IPS-15b (cell line): ENCODE results near the gene ANKRD1.

Experiments used
- H3K27me3 ChIP-seq: one replicate; pipeline ENCODE4 v1.6.1; 2013; ENCODE audit warnings: low read length; ENCODE audit not compliant: control insufficient read depth, insufficient read depth
- H3K36me3 ChIP-seq: one replicate; pipeline ENCODE4 v1.6.1; 2013; ENCODE audit warnings: low read length; ENCODE audit not compliant: control insufficient read depth, insufficient read depth
- H3K4me1 ChIP-seq: one replicate; pipeline ENCODE4 v1.6.1; 2013; ENCODE audit warnings: mild to moderate bottlenecking, low read length; ENCODE audit not compliant: control insufficient read depth, insufficient read depth
- H3K4me3 ChIP-seq: one replicate; pipeline ENCODE4 v1.5.1; 2013; ENCODE audit warnings: low read depth, low read length
- H3K9ac ChIP-seq: one replicate; pipeline ENCODE4 v1.6.1; 2013; ENCODE audit warnings: low read depth, mild to moderate bottlenecking, low read length
- H3K9me3 ChIP-seq: one replicate; pipeline ENCODE4 v1.6.1; 2013; ENCODE audit warnings: mild to moderate bottlenecking, low read length; ENCODE audit not compliant: control insufficient read depth, insufficient read depth

Gene ANKRD1

DNA sequence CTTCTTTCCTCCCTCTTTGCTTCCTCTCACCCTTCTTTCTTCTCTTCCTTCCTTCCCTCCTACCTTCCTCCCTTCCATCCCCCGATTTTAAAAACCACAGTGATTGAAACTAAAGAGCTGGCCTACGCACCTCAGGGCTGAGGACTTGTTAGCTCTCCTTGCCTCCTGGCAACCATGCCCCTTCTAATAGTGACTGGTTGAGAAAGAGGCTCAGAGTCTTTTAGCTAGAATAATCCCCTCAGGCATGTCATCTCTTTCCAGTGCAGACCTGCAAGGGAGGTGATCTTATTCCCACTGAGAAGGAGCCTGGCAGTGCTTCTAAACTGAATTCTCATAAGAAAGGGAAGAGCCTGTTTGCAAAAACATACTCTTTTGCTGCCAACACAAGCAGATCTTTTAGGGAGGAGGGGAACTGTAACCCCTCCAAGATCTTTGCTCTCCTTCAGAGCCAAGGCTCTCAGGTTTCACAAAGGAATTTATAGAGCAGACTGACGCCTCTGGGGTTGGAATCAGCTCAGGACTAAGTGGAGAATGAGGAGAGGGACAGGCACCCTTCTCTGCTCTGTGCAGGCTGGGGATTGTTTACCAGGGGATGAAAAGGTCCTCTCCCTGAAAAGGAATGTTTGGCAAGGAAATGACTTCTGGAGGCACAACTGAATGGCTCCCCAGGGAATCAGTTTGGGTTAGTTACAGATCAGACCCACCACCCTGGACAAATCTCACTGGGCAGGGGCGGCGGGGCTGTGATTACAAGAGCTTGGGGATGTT, 9.4 kb upstream of the ANKRD1 start:
- no peak overlapping the region for H3K9ac ChIP-seq
- no peak overlapping the region for H3K4me3 ChIP-seq
- no peaks in the 10 kb centered on the region for H3K9me3 ChIP-seq
- H3K36me3 ChIP-seq, result no peaks in the 10 kb centered on the region
- H3K27me3 ChIP-seq, result peaks cover 96% of the 10 kb centered on the region
- H3K4me1 ChIP-seq, result peaks cover 17% of the 10 kb centered on the region

DNA sequence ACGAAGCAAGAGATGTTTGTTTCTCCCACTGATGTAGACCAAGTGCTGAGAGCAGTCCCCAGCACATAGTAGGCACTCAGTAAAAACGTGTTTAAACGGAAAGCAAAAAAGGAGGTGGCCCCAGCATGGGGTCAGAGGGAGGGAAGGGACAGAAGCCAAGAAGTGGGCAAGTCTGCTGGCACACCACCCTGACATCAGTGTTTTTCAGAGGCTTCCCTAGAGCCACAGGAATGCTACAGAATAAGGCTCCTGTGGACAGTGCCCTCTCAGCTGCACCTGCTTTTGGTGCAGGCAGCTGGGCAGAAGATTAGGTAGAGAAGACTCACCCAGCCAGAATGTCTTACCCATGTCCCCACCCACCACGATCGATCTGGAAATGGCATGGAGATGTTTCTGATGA, 8.3 kb upstream of the ANKRD1 start:
- Histone ChIP-seq H3K4me3 (peak overlapping the region; percentile 3), H3K36me3 (no peaks in the 10 kb centered on the region), H3K9ac (no peak overlapping the region), H3K9me3 (no peaks in the 10 kb centered on the region), H3K4me1 (peaks cover 17% of the 10 kb centered on the region), H3K27me3 (peaks cover 96% of the 10 kb centered on the region)

DNA sequence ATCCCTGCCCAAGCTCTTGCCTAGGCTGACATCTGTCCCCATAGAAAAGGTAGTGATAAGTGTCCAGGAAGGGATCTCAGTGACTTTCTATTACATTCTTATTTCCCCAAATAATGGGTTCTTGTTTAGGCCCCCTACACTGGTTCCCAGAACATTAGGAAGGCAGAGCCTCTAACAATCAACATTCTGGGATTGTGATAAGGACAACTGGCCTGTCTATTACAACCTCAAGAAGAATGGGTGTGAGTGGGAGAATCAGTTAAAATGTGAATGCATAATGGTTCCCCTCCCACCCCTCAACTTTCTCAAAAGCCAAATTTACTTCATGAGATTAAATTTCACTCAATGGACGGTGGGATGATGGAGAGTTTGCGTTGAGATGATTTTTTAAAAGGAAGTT, 6.4 kb upstream of the ANKRD1 start:
- Histone ChIP-seq H3K4me1 (peaks cover 17% of the 10 kb centered on the region), H3K27me3 (peaks cover 96% of the 10 kb centered on the region), H3K36me3 (no peaks in the 10 kb centered on the region), H3K4me3 (no peak overlapping the region), H3K9me3 (no peaks in the 10 kb centered on the region), H3K9ac (no peak overlapping the region)

DNA sequence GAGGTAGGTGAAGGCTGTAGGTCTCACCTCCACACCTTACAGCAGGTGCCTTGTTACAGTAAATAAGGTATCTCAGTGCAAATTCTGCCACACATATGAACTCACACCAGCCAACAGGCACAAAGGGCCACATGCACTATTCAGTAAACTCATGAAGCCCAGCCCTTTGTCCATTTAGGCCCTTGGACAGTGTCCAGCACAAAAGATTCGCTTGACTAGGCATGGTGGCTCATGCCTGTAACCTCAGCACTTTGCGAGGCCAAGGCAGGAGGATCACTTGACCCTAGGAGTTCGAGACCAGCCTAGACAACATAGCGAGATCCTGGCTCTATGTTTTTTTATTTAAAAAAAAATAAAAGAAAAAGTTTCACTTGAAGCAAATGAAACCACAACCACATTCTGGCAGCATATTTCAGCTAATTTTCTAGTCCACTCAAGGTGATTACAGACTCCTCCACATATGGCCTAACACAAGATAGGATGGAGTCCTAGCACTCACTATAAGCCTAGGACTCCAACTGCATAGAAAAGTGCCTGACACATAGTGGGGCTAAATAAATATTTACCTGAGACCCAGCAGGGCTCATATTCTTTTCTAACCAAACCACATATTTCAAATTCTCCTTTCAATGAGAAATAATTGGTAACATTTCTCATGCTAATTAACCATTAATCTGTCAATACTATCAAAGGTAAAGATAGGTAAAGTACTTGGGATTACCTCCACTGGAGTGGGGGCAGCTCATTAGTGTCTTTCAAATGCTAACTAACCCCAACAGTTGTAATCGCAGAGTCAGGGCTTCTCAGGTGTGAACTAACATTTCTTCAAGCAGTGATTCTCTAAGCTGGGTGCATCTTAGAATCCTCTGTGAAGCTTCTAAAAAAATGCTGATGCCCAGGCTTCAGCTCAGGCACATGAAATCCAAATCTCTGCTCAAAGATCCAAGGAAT, 4.5 kb upstream of the ANKRD1 start:
- no peaks in the 10 kb centered on the region for H3K36me3 ChIP-seq
- no peak overlapping the region for H3K9ac ChIP-seq
- H3K27me3 ChIP-seq, result peaks cover 97% of the 10 kb centered on the region
- peaks cover 12% of the 10 kb centered on the region for H3K4me1 ChIP-seq
- H3K9me3 ChIP-seq, result no peaks in the 10 kb centered on the region
- no peak overlapping the region for H3K4me3 ChIP-seq

DNA sequence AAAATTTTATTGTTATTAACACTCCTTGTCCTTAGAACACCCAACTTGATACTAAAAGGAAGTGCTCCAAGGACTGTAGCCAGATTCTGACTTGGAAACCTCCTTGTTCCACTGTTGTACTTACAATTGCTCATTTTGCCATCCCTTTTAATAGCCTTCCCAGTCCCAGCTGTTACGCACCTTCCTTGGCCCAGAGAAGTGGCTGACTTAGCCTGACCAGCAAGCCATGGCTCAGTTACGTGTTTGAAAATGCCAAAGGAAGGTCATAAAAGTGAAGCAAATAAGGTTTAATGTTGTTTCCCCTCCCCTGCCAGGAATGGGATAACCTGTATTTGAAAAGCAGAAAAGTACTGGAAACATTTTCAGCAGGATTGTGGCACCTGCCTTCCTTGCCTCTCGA, 3.7 kb upstream of the ANKRD1 start:
- H3K36me3 ChIP-seq, result no peaks in the 10 kb centered on the region
- H3K27me3 ChIP-seq, result peaks cover 97% of the 10 kb centered on the region
- H3K4me3 ChIP-seq, result peak overlapping the region; percentile 14
- peaks cover 8% of the 10 kb centered on the region for H3K4me1 ChIP-seq
- H3K9ac ChIP-seq, result no peak overlapping the region
- H3K9me3 ChIP-seq, result no peaks in the 10 kb centered on the region

DNA sequence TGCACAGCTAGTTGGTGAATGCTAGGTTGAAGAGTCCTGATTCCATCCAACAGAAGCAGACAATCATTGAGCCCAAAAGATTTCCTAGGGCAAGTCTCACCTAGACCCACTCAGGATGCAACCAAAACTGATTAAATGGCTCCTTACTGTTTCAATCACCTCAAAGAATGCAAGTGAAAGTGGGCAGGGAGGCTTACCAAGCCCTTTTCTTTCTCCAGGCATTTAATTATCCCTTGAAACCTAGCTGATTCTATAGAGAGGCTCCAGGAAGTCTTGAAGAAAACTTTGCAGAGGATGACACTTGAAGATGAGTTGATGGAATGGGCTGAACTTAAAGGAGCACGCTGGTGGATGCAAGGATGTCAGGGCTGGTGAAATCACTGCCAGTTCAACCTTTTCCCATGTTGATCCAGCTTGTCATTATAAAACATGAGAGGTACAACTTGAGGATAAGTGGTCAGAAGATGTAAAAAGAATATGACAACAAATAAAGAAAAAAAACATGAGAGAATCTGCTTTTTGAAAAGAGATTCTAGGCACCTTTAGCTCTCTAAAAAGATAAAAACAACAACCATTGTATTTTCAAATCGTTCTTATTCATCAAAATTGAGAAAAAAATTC, 2.3 kb upstream of the ANKRD1 start:
- H3K27me3 ChIP-seq, result peaks cover 97% of the 10 kb centered on the region
- no peak overlapping the region for H3K9ac ChIP-seq
- H3K4me3 ChIP-seq, result no peak overlapping the region
- no peaks in the 10 kb centered on the region for H3K36me3 ChIP-seq
- H3K4me1 ChIP-seq, result peaks cover 7% of the 10 kb centered on the region
- no peaks in the 10 kb centered on the region for H3K9me3 ChIP-seq

DNA sequence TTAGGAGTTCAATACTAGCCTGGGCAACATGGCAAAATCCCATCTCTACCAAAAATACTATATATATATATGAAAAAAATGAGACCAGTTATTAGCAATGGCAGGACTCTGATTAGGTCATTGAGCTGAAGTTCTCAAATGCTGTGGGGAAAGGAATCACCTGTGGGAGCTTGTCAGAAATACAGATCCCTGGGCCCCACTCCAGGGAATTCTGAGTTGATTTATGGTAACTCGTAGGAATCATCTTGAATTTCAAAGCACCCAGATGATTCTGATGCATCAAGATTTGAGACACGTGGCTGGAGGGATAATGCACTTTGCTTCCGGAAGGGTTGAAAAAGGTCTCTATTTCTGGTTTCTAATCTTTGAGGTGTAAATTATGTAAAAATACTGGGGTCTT, 1.0 kb upstream of the ANKRD1 start:
- Histone ChIP-seq H3K36me3 (no peaks in the 10 kb centered on the region), H3K9me3 (no peaks in the 10 kb centered on the region), H3K27me3 (peaks cover 97% of the 10 kb centered on the region), H3K9ac (no peak overlapping the region), H3K4me1 (peaks cover 7% of the 10 kb centered on the region), H3K4me3 (no peak overlapping the region)

DNA sequence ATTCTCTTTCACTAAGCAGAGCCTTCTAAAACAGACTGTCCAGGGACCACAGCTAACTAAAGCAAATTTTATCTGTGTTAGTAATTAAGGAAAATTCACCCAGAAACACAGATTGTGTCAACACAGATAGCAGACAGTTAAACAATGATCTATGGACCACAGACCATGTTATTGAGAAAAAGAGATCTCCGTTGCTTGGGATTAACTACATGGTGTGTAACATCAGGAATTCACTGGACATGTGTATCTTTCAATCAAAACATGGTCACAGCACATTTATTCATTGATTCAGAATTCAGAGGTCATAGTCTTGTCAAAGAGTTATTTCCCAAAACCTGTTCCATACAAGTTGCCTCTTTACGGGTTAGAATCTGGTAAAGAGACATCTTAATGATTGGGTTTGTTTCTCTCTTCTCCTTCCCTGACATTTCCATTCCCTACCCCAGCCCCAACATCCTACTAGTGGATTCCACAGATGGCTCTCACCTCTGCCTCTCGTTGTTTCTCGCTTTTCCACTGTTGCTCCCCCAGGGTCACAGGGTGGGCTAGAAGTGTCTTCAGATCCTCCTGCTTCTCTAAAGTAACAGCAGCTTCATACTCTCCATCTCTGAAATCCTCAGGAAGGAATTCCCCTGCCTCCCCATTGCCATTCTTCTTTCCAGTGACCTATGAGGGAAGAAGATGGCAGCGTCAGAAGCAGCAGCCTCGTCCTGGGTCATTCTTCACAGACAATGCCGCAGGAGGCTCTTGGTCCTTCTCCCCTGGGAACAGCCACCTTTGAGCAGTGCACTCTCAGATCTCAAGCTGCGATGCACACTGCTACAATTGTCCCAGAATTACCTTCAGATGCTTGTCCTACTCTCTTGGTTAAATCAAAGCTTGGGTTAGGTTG, 958 bp downstream of the ANKRD1 start:
- H3K4me1 ChIP-seq, result peaks cover 5% of the 10 kb centered on the region
- H3K4me3 ChIP-seq, result no peak overlapping the region
- H3K9ac ChIP-seq, result no peak overlapping the region
- no peaks in the 10 kb centered on the region for H3K36me3 ChIP-seq
- peaks cover 99% of the 10 kb centered on the region for H3K27me3 ChIP-seq
- H3K9me3 ChIP-seq, result no peaks in the 10 kb centered on the region

DNA sequence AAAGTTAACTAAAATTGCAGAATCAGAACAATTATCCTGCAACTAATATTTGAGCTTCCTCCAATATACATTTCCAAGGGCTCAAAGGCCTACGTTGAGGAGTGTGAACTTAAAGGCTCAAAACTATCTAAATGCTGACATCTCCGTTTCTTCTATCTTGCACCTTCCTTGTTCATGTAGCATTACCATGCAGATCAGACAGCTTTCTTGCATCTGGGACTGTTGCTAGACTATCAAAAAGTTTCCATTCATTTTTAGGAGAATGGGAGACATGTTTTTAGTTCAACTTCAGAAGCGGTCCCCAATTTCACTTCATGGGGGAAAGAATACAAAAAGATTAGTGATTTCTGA, 2.9 kb downstream of the ANKRD1 start:
- Histone ChIP-seq H3K4me3 (no peak overlapping the region), H3K36me3 (no peaks in the 10 kb centered on the region), H3K9me3 (no peaks in the 10 kb centered on the region), H3K9ac (no peak overlapping the region), H3K27me3 (peaks cover 98% of the 10 kb centered on the region), H3K4me1 (peaks cover 5% of the 10 kb centered on the region)

DNA sequence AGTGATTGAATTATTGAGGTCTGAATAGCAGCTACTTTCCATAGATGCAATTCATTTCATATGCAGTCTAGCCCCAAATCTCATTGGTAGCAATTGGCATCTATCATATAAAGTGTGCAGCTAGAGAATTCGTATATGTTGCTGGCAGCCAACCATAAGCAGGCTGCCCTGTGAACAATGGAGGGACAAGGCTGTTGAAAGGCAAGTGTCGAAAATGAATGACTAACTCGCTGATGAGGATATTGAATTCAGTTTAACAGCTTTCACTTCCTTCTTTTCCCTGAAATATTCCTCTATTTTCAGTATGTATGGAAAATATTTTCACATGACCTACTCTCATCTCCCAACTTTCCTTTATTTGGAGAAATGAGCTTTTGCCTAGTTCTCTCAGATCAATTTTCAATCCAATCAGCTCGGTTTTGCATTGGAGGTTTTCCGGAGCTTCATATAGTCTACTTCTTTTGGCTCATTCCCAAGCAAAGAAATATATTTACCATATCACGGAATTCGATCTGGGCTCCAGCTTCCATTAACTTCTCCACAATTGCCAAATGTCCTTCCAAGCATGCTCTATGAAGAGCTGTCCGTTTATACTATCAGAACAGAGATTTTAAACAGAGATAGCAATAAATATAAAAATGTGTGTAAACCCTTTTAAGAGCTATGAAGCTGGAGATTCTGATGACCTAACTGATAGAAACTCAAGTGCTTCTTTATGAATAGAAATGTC, 3.5 kb downstream of the ANKRD1 start:
- peaks cover 98% of the 10 kb centered on the region for H3K27me3 ChIP-seq
- H3K36me3 ChIP-seq, result no peaks in the 10 kb centered on the region
- H3K4me1 ChIP-seq, result peaks cover 5% of the 10 kb centered on the region
- H3K4me3 ChIP-seq, result no peak overlapping the region
- H3K9ac ChIP-seq, result no peak overlapping the region
- H3K9me3 ChIP-seq, result no peaks in the 10 kb centered on the region
